NCI-H526 treated with DMSO at 0.1 percent for 48 hours (cell line): ENCODE data around the gene CDH6.

Source experiments
- DNase-seq: peaks from one replicate; lab custom pipeline; 2025; lab: John Stamatoyannopoulos, UW

Gene CDH6

DNA sequence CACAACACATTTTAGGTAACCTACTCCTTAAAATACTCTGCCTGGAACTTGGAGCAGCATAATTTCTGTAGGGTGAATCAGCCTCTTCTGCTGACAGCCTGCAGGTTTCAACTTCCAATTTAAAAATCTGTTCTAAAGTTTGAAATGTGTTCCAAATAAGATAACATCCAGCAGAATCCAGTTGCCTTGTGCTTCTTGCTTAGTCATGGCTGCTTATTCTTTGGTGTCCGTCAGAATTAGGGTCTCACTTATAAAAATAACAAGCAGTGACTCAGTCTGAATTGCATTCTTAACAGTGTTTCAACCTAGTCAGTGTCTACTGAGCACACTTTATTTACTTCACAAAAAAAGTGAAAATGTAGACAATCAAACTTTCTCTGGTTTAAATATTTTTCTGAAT lies 3.7 kb downstream of the CDH6 start:
- no peak for DNase-seq

DNA sequence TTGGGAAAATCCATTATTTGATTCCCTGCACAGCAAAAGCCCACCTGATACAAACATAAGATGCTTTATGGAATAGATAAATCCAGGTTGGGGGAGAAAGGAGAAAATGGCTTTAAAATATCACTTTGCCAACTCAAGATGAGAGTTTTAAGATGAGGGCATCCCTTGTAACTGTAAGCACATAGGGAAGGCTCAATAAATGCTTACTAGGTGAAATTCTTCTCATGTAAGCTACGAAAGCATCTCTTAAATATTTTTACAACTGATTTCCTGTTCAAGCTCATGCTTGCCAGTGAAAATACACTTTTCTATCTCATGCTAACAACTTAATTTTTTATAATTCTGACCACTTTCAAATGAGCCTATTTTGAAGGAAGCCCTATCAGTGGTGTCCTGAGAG lies 11.5 kb downstream of the CDH6 start:
- DNase-seq: no peak

DNA sequence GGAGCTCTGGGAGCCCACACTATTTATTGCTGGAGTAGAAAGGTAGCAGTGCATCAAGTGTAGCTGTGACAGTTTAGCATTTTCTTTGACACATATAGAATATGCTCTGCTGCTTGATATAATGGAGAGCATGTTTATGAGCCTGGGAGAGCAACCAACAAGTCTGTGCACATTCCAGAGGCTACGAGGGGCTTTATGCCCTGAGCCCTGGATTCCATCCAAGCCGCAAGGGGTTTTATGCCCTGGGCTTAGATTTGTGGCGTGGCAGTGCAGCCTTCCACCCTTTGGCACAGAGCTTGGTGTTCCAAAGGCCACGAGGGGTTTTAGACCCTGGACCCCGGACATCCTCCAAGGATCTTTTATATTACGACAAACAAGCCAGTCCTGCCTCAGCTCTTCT lies 14.6 kb downstream of the CDH6 start:
- no peak for DNase-seq

DNA sequence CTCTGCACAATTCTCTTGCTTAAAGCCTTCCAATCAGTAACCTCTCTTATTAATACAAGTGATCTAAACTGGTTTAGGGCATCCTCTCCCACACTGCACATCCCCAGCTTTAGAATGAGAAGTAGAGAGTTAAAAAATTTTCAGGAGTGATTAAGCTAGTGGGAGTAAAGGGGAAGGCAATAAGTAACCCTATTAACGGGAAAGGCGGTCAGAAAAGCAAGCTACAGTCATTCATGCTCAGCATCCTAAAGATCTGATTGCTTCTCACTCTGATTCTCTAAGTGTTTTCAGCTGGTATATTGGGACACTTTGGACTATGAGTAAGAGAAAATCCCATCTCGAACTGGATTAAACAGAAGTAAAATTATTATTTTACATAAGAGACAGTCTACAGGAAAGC lies 15.8 kb downstream of the CDH6 start:
- DNase-seq: no peak

DNA sequence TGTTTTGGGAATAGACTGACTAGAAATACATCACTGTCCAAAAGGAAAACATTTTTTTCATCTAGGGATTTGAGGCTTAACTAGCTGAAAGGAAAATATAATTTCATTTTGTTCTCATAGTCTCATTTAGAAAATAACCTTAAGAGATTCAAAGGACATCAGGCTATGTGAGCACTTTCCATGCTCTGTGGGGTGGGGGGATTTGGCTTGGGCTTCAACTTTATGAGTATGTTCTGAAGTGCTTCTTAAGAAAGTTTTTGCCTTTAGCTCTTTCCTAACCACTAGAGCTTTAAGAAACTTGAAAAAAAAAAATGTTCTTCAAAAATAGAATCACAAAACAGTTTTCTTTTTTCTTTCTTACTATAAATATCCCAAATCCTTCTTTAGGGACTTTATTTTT lies 17.6 kb downstream of the CDH6 start:
- DNase-seq: no peak

DNA sequence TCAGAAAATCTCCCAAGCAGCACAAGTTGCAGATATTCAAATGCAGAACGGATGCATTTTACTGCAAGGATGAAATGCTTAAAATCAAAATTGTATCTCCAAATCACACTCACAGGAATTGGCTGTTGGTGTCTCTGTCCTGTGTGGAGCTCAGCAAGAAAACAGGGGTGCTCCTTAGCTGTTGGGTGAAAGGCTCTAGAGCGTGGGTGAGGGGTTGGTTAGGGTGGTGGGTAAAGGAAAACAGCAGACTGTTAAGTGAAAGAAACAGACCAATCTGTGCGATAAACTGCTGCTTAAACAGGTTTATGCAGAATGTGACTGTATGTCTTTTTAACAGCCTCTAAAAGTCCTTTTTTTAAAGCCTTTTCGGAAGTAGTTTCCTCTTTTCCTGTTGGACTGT lies 19.8 kb downstream of the CDH6 start:
- no peak for DNase-seq

DNA sequence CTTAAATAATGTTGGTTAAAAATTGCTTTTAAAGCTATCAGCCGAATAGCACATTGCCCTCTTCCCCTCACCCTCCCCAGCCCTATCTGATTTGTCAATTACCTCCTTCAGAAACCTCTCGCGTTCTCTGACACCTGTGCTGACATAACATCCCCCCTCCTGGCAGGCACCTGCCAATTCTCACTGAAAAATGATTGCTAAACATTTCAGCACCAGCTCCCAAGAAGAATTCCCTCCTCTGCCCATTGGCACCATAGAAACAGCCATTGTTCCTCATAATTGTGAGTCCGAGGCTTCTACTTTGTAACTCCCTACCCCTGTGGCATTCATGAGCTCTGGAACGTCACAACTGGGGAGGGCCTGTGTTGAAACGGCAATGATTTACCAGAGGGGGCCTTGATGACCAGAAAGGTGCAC lies 20.2 kb downstream of the CDH6 start:
- no peak for DNase-seq

DNA sequence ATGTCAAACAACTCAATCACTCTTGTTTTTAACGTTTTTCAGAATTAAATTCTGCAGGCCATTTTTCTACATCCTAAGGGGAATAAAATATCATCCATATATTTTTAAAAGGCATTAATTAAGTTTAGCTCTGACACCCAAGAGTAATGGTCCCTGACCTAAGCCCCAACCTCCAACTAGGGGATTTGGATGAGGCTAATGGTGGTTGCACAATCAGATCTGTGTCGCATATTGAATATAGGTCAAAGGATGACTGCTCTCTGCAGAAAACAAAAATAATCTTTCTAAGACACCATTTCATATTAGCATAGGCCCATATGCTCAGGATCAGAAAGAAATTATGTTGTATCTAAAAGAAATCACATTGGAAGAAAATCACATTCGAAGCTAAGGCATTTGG lies 20.7 kb downstream of the CDH6 start:
- no peak for DNase-seq

DNA sequence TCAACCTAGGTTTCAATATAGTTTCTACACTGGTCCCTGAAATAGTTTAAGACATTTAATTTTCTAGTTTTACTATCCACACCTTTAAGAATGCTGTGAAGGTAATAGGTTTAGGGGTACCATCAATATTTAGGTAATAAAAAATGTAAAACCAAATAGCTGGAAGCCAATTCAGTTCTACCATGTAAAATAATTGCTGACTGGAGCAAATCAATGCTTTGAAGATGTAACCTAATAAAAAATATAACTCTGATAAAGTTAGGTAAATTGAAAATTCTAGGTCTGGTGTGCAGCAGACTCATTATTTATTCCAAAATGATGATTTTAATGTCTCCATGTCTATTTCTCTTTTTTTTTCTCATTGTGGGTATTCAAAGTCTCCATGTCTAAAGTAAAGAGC lies 21.8 kb downstream of the CDH6 start:
- DNase-seq: no peak

DNA sequence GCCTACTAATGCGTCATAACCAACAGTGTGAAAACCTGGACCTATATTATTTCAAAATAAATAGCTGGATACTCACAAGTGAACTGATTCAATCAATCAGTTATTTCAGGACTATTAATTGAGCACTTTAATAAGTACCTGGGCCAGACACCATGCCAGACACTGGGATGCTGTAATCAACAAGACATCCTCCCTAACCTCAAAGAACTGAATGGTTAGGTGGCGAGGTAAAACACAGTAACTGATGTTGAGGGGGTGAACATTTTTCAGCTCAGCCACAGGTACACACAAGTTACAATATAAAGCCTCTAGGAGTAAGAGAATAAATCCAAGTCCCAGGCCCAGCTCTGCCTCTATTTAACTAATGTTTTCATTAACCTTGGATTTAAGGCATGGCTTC lies 24.0 kb downstream of the CDH6 start:
- DNase-seq: no peak

DNA sequence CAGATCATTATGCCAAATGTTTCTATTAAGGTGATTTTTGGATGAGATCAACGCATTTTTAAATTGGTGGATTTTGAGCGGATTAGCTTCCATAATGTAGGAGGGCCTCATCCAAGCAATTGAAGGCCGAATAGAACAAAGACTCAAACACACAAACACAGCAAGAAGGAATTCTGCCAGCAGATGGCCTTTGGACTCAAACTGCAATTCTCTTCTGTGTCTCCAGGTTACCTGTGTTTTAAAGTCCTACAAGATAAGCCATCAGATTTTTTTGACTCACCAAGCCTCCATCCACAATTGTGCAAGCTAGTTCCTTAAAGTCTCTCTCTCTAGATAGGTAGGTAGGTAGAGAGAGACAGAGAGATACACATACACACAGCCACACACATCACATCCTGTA lies 25.5 kb downstream of the CDH6 start:
- no peak for DNase-seq

DNA sequence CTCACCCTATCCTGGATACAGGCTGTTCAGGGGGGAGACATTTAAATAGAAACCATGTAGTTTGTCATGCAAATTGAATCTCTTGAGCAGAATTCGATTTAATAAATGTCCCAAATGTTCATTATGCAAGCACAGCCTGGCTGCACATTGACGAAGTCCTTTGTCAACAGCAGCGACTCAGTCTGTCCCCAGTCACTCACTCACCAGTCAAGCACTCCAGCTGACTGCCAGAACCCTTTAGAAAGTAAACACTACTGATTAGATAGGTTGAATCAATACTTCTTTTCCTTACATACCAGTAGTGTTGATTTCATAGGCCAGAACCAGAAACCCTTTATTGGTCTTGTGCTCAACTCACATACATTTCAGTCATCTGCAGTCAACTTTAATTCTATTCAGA lies 27.5 kb downstream of the CDH6 start:
- DNase-seq: no peak

DNA sequence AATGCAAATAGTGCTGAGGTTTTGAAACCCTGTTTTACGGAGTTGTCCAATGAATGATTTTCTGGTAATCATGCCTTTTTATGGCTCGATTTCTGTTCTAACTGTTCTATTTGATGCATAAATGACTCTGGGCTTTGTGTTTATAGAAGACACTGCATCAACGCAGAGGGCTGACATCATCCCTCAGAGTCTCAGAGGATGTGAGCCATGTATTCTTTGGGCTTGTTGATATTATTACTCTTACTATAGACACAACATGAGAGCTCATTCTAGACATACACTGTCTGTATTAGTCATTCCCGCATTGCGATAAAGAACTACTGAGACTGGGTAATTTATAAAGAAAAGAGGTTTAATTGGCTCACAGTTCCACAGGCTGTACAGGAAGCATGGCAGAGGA lies 31.6 kb downstream of the CDH6 start:
- no peak for DNase-seq

DNA sequence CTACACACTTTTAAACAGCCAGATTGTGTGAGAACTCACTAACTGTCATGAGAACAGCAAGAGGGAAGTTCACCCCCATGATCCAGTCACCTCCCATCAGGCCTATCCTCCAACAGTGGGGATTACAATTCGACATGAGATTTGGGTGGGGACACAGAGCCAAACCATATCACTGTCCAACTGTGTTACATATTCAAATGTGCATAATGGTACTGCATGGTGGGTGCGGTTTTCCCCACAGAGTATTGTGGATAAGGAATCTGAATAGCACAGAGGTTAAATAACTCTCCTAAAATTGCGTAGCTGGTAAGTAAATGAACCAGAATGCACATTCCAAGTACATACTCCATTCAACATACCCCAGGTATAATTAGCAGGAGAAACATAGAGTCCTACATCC lies 32.1 kb downstream of the CDH6 start:
- DNase-seq: no peak

DNA sequence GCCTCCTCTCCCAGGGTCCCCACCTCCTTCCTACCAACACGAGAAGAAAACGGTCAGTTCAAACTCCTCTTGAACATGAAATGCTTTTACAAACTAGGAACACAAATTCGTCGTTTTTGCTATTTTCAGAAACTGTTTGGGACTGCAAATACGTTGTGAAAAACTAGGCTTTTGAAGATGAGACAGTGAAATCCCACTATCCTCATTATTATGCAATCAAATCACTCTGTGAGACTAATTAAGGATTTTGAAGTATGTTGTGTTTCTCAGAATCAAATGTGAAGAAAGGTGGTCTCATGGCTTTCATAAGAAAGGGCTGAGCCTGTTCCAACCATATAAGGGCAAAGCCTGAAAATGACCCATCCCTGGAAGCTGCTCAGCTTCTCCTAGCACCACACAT lies 33.2 kb downstream of the CDH6 start:
- DNase-seq: no peak

DNA sequence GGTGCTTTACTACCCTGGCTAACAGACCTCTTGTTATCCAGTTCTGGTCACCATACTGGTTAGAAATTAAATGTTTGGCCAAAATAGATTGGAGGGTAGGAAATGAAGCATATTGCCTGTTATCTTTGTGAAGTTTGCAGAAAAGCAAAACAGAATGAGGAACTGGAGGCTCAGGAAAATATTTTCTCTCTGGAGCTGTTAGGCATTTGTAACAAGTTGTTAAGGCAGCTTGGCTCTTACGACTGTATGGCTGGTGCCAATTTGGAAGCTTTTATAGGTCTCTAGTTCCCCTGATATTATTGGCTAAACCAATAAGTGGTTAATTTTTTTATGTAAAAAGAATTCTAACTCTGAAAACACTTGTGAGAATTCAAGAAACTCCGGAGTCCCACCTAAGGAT lies 35.8 kb downstream of the CDH6 start:
- no peak for DNase-seq

DNA sequence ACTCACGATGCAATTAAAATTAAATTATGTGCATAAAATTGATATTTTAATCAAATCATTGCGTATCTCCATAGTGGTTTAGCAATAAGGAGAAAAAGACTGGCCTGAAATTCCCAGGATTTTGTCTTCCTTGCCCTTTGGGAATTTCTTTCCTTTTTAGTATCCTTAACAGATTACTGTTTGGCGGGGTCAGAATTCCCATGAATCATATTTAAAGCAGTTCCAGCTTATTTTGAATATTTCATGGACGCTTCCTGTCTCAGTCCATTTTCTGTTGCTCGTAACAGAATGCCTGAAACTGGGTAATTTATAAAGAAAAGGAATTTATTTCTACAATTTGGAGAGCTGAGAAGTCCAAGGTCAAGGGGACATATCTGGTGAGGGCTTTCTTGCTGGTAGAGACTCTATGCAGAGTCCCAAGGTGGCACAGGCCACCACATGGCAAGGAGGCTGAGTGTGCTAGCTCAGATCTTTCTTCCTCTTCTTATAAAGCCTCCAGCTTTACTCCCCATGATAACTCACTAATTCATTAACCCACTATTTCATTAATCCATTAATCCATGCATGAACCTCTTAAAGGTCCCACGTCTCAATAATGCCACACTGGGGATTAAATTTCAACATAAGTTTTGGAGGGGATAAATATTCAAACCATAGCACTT lies 37.8 kb downstream of the CDH6 start:
- no peak for DNase-seq

DNA sequence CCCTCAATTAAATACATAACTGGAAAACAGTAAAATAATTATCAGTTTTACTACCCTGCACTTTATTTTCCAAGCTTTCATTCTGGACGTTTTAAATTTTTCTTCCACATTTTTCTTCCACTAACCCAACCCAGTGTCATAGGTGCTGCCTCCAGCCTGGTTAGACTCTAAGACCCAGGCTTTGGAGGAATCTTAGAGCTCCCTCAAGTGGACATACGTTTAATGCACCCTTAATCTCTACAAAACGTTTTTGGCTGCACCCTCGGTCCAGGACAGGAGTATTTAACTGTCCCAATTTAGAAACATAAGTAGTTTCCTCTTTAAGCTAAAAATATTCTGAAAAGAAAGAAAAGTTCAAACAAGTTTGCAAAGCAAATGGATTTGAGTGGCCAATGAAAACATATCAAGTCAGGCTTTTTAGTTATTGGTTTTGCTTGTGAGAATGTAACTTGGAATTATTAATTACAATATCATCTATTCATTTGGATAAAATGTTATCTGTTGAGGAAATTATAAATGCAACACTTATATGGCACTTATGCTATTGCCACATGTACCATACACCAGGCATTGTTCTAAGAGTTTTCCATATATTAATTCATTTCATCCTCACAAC lies 38.9 kb downstream of the CDH6 start:
- no peak for DNase-seq

DNA sequence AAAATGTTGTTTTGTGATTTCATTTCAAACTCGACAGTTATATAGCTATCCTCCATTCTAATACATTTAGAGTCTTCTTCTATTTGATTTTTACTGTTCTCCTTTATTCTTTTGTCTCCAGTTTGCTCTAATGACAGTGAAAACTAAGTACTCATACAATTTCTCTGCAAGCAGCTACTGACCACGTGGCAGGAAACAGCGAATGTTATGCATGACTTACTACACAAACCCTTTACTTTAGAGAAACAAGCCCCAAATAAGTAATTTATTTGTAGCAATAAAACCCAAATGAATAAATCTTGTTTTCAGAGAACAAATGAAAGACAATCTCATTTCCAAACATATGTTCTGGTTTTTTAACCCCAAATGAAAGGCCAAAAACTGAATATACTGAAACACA lies 41.9 kb downstream of the CDH6 start:
- DNase-seq: no peak

DNA sequence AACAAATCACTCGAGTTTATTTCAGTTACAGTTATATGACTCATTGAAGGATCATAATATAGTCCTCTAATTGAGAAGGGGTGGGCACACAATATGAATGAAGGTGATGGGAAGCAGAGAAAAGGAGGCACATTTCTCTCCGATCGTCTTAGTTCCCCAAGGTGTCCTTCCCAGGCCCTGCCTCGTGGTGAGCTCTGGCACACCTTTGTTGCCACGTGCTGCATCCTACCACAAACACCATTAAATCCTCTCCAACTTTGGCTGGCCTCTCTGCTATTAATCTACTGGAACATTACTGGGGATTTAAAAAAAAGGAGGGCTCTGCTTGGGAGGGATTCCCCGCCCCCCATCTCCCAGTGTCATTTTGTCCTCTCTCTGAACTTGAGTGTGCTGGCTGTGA lies 42.9 kb downstream of the CDH6 start:
- DNase-seq: no peak

DNA sequence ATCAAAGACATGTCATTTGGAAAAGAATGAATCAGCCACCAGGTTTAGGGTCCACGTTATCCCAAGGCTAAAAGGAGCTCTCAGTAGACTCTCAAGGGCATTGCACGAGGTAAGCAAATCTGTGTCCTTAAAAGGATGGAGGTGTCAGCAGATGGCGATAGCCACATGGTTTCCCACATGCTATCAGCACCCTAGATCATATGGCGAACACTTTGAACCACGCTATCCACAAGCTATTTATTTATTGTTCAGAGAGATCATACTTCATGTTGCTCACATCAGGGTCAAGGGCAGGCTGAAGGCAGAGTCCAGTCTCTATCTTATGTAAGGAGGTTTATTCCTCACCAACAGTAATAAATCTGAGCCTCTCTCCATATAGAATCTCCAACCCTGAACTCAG lies 43.7 kb downstream of the CDH6 start:
- DNase-seq: no peak

DNA sequence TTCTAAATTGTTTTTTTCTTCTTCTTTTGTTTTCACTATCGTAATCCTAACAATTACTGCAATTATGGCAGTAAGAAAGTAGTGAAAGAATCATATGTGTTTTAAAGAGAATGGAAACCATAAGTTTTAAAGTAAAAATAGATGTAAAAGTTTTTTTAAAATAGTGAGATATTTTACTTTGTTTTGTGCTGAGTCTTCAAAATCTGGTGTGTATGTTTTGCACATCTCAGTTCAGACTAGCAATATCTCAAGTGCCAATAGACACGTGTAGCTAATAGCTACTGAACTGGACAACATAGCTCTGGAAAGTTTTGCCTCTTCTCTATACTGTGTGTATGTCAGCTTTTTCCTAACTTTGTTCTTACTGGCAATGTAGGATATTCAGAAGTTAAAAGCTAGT lies 45.0 kb downstream of the CDH6 start:
- no peak for DNase-seq

DNA sequence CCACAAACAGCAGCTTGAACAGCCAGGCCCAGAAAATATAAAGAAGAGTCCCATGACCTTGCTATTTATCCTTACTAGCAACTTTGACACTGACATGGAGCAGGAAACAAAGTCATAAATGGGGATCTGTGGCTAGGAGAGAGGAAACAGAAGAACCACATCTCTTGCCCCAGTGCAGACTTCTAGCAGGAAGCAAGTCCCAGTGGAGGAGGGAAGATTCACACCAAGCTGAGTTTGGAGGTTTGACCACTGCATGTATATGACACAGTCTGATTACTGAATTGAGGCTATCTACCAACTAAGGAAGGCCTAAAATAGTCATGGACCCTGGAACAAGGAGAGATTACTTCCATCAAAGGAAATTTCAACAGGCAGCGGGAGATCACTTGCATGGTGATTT lies 51.4 kb downstream of the CDH6 start:
- no peak for DNase-seq

DNA sequence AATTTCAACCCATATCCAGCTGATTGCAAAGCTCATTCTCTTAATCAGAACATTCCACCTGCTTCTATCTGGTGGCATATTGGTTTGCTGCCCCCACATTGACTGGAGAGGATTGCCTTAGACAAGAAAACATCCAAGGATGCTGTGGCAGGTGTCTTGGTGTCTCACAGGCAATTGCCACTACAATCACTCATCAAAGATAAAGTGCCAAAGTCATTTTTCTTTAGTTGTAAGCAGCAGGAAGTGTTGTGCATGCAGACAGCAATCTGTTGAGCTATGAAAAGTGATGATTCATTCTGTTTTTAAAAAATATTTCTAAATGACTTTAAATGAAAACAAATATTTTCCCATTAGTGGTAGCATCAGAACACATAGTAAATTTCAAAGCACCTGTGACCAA lies 53.9 kb downstream of the CDH6 start:
- no peak for DNase-seq
